HEK293 (cell line): ENCODE results near the gene TMEM179B.

Experiments used
- CTCF ChIA-PET: fragments of 350-600 bp; formaldehyde crosslinking; extraction: SDS; loops from one replicate; lab custom pipeline; 2021; ENCODE audit warnings: antibody characterized with exemption; lab: Yijun Ruan, JAX
- POLR2A ChIA-PET: fragments of 300-600 bp; formaldehyde crosslinking; extraction: SDS; loops from one replicate; lab custom pipeline; 2020; ENCODE audit warnings: antibody characterized with exemption, inconsistent platforms; lab: Yijun Ruan, JAX
- H3K27ac ChIP-seq: fragments of 200-500 bp; sonication (Bioruptor generic); 2 replicates; pipeline ENCODE4 v1.5.1; 2014; ENCODE audit warnings: low read depth, low read length, control low read depth, inconsistent platforms; ENCODE audit errors: extremely low read depth
- H3K36me3 ChIP-seq, 2 experiments: fragments of 200-500 bp in 1 of 2; sonication (Bioruptor generic) in 1 of 2; 1 replicate in 1 of 2; 2 replicates in 1 of 2; pipeline ENCODE4 v1.5.1; 2014 to 2017; ENCODE audit warnings: inconsistent platforms in 2 of 2, low read length in 2 of 2; ENCODE audit not compliant: control insufficient read depth in 2 of 2, insufficient read depth in 1 of 2
- H3K4me1 ChIP-seq: fragments of 200-500 bp; sonication (Bioruptor generic); 2 replicates; pipeline ENCODE4 v1.5.1; 2014; ENCODE audit warnings: mild to moderate bottlenecking, low read length, inconsistent platforms; ENCODE audit not compliant: control insufficient read depth, insufficient read depth
- H3K4me3 ChIP-seq: 2 replicates; pipeline ENCODE4 v1.5.1; 2011; ENCODE audit warnings: low read depth, mild to moderate bottlenecking, control low read depth, low read length, moderate library complexity
- H3K9me3 ChIP-seq: fragments of 200-500 bp; sonication (Bioruptor generic); 2 replicates; pipeline ENCODE4 v1.5.1; 2014; ENCODE audit warnings: low read depth, low read length, inconsistent platforms; ENCODE audit not compliant: control insufficient read depth, insufficient read depth
- EGR2 ChIP-seq: fragments of 450-650 bp; formaldehyde crosslinking; IDR thresholded peaks from 2 replicates; pipeline ENCODE4 v1.5.1; 2016; ENCODE audit warnings: low read depth, missing biosample characterization, missing genetic modification characterization
- FEZF1 ChIP-seq: fragments of 450-650 bp; formaldehyde crosslinking; IDR thresholded peaks from 2 replicates; pipeline ENCODE4 v1.5.1; 2016; ENCODE audit warnings: missing biosample characterization, missing genetic modification characterization
- KLF16 ChIP-seq: fragments of 450-650 bp; formaldehyde crosslinking; IDR thresholded peaks from 2 replicates; pipeline ENCODE4 v1.5.1; 2017; ENCODE audit warnings: missing biosample characterization, missing genetic modification characterization
- SCRT1 ChIP-seq: fragments of 450-650 bp; formaldehyde crosslinking; IDR thresholded peaks from 2 replicates; pipeline ENCODE4 v1.5.1; 2016; ENCODE audit warnings: missing biosample characterization, missing genetic modification characterization, borderline replicate concordance
- SCRT2 ChIP-seq: fragments of 450-650 bp; formaldehyde crosslinking; IDR thresholded peaks from 2 replicates; pipeline ENCODE4 v1.5.1; 2016; ENCODE audit warnings: missing biosample characterization, missing genetic modification characterization
- YY1 ChIP-seq: fragments of 450-650 bp; formaldehyde crosslinking; IDR thresholded peaks from 2 replicates; pipeline ENCODE4 v1.5.1; 2018; ENCODE audit warnings: missing biosample characterization, missing genetic modification characterization
- ZBTB1 ChIP-seq: fragments of 450-650 bp; formaldehyde crosslinking; IDR thresholded peaks from 2 replicates; pipeline ENCODE4 v1.5.1; 2016; ENCODE audit warnings: missing biosample characterization, missing genetic modification characterization
- ZBTB20 ChIP-seq: fragments of 450-650 bp; formaldehyde crosslinking; IDR thresholded peaks from 2 replicates; pipeline ENCODE4 v1.5.1; 2016; ENCODE audit warnings: missing biosample characterization, missing genetic modification characterization
- ZFHX2 ChIP-seq: fragments of 450-650 bp; formaldehyde crosslinking; conservative IDR thresholded peaks from 2 replicates; pipeline ENCODE4 v1.5.1; 2016; ENCODE audit warnings: missing biosample characterization, missing genetic modification characterization
- ZNF202 ChIP-seq: fragments of 450-650 bp; formaldehyde crosslinking; IDR thresholded peaks from 2 replicates; pipeline ENCODE4 v1.5.1; 2016; ENCODE audit warnings: missing biosample characterization, missing genetic modification characterization, borderline replicate concordance
- ZNF341 ChIP-seq: fragments of 450-650 bp; formaldehyde crosslinking; IDR thresholded peaks from 2 replicates; pipeline ENCODE4; 2016; ENCODE audit warnings: low read depth, missing biosample characterization, missing genetic modification characterization
- ZNF350 ChIP-seq: fragments of 450-650 bp; formaldehyde crosslinking; IDR thresholded peaks from 2 replicates; pipeline ENCODE4 v1.5.0; 2017; ENCODE audit warnings: missing biosample characterization, mild to moderate bottlenecking, missing genetic modification characterization
- ZNF398 ChIP-seq: fragments of 450-650 bp; formaldehyde crosslinking; IDR thresholded peaks from 2 replicates; pipeline ENCODE4 v1.5.1; 2017; ENCODE audit warnings: missing biosample characterization, missing genetic modification characterization
- ZNF623 ChIP-seq: fragments of 450-650 bp; formaldehyde crosslinking; IDR thresholded peaks from 2 replicates; pipeline ENCODE4 v1.5.1; 2016; ENCODE audit warnings: missing biosample characterization, missing genetic modification characterization
- ZNF677 ChIP-seq: fragments of 450-650 bp; IDR thresholded peaks from 2 replicates; pipeline ENCODE4 v1.5.0; 2018; ENCODE audit warnings: missing biosample characterization, mild to moderate bottlenecking, missing genetic modification characterization, moderate library complexity
- ZNF791 ChIP-seq: fragments of 450-650 bp; formaldehyde crosslinking; IDR thresholded peaks from 2 replicates; pipeline ENCODE4 v1.5.1; 2016; ENCODE audit warnings: missing biosample characterization, missing genetic modification characterization
- TF ChIP-seq, protein P1 (sequence below): fragments of 450-650 bp; formaldehyde crosslinking; IDR thresholded peaks from 2 replicates; pipeline ENCODE4 v1.5.1; 2017; ENCODE audit warnings: missing biosample characterization, mild to moderate bottlenecking, missing genetic modification characterization, moderate library complexity
- TF ChIP-seq, protein P2 (sequence below): fragments of 450-650 bp; formaldehyde crosslinking; IDR thresholded peaks from 2 replicates; pipeline ENCODE4 v1.5.1; 2016; ENCODE audit warnings: missing biosample characterization, missing genetic modification characterization

TMEM179B gene

DNA sequence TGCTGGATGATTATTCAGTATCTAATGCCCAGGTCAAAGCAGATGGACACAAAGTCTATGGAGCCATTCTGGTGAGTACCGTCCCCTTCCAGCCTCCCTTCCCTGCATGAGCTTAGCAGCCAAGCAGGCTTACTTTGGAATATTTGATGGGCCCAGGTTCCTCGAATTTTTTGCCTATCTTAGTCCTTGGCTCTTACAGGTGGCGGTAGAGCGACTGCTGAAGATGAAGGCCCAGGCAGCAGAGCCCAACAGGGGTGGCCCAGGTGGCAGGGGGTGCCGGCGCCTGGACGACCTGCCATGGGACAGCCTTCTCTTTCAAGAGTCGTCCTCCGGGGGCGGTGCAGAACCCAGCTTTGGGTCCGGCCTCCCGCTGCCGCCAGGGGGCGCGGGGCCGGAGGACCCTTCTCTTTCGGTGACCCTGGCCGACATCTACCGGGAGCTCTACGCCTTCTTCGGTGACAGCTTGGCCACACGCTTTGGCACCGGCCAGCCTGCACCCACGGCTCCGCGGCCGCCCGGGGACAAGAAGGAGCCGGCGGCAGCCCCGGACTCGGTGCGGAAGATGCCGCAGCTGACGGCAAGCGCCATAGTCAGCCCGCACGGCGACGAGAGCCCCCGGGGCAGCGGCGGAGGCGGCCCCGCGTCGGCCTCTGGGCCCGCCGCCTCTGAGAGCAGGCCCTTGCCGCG lies 741 bp upstream of the TMEM179B start (continued):
- TF ChIP-seq ZNF341 (tag by site-specific recombination) = peak; percentile 89
- TF ChIP-seq, protein P1, sequence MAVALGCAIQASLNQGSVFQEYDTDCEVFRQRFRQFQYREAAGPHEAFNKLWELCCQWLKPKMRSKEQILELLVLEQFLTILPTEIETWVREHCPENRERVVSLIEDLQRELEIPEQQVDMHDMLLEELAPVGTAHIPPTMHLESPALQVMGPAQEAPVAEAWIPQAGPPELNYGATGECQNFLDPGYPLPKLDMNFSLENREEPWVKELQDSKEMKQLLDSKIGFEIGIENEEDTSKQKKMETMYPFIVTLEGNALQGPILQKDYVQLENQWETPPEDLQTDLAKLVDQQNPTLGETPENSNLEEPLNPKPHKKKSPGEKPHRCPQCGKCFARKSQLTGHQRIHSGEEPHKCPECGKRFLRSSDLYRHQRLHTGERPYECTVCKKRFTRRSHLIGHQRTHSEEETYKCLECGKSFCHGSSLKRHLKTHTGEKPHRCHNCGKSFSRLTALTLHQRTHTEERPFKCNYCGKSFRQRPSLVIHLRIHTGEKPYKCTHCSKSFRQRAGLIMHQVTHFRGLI = peak; percentile 91
- no peak for TF ChIP-seq FEZF1
- TF ChIP-seq KLF16 = peak; percentile 41; the same call in 1 of the 2 replicates
- TF ChIP-seq, protein P2, sequence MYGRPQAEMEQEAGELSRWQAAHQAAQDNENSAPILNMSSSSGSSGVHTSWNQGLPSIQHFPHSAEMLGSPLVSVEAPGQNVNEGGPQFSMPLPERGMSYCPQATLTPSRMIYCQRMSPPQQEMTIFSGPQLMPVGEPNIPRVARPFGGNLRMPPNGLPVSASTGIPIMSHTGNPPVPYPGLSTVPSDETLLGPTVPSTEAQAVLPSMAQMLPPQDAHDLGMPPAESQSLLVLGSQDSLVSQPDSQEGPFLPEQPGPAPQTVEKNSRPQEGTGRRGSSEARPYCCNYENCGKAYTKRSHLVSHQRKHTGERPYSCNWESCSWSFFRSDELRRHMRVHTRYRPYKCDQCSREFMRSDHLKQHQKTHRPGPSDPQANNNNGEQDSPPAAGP (tag by site-specific recombination) = no peak
- TF ChIP-seq, all 188 proteins: peak for 25

DNA sequence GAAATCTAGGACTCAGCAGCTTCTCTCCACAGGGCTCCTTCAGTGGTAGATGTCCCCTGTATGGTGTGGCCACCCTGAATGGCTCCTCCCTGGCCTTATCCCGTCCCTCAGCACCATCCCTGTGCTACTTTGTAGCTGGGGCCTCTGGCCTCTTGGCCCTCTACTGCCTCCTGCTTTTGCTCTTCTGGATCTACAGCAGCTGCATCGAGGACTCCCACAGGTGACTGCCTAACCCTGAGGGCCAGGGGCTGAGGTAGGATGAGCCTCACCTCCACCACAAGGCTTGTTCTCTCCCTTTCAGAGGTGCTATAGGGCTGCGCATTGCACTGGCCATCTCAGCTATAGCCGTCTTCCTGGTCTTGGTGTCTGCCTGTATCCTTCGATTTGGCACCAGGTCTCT lies 1.8 kb downstream of the TMEM179B start:
- Histone ChIP-seq H3K9me3 (no peaks in the 10 kb centered on the region), H3K27ac (no peak overlapping the region), H3K4me3 (no peak overlapping the region)
- ChIA-PET POLR2A (interaction anchor here (0.5 to 5.6 kb wide), 13 partner anchors 12 to 960 kb away, joined by 3 to 47 read pairs (median 6); partner anchors contain the start of genes NXF1, POLR2G, STX5 and TEX54), CTCF (interaction anchor here (0.8 to 1.1 kb wide), 3 partner anchors 11 to 108 kb away, joined by 3 read pairs; no protein-coding TSS in a partner anchor)
- TF ChIP-seq SCRT2 (tag by site-specific recombination) (peak; percentile 80), ZNF677 (tag by site-specific recombination) (no peak), YY1 (no peak), ZNF398 (tag by site-specific recombination) (no peak), SCRT1 (0 out of 2 replicates have a peak, but pooled peaks have one; percentile 21), ZBTB1 (tag by site-specific recombination) (no peak), ZBTB20 (tag by site-specific recombination) (no peak), ZNF791 (tag by site-specific recombination) (no peak), ZNF202 (tag by site-specific recombination) (no peak), EGR2 (tag by site-specific recombination) (no peak), ZNF350 (tag by site-specific recombination) (no peak)
- TF ChIP-seq, all 188 proteins: peak for 2
- no peaks in the 10 kb centered on the region for H3K4me1 ChIP-seq
- H3K36me3 ChIP-seq = peaks cover 3 to 48% of the 10 kb centered on the region in 2 experiments; a peak in 2 of 3 replicates

GRCh38 chr11:62789576-62789975 lies 2.4 kb downstream of the TMEM179B start:
- Histone ChIP-seq H3K36me3 (peaks cover 4 to 54% of the 10 kb centered on the region in 2 experiments; a peak in 2 of 3 replicates), H3K9me3 (no peaks in the 10 kb centered on the region), H3K27ac (no peak overlapping the region), H3K4me1 (no peaks in the 10 kb centered on the region), H3K4me3 (no peak overlapping the region)
- ChIA-PET CTCF (interaction anchor here (0.6 to 1.3 kb wide), 4 partner anchors 10 to 74 kb away, joined by 3 to 4 read pairs (median 4); no protein-coding TSS in a partner anchor), POLR2A (interaction anchor here (0.5 to 5.6 kb wide), 15 partner anchors 15 to 961 kb away, joined by 3 to 47 read pairs (median 5); partner anchors contain the start of genes HNRNPUL2, NXF1, POLR2G and SLC3A2)
- no peak for TF ChIP-seq ZNF623 (tag by site-specific recombination)
- TF ChIP-seq EGR2 (tag by site-specific recombination) = peak; percentile 56
- peak; percentile 53 for TF ChIP-seq ZFHX2 (tag by site-specific recombination)
